Activated CD4-positive, alpha-beta memory T cell treated with anti-CD3 and anti-CD28 coated beads, Interleukin-2, amount 10 ng/mL, durations not matched to agents 7 days and 5 days (primary cell): Measurements from ENCODE around the gene PITRM1. TPM values are rescaled to one million over a fixed set of nuclear protein-coding genes. Genes with fewer than 3 reads are reported as not detected.
A peak's percentile ranks its signal among the peaks of the same experiment; 100 is the strongest.

ENCODE experiments used
- CTCF ChIA-PET: fragments of 350-600 bp; sonication (Branson Sonifier 250); formaldehyde crosslinking; loops from one replicate; lab custom pipeline; 2021; ENCODE audit warnings: antibody characterized with exemption, inconsistent platforms; lab: Charles Lee
- POLR2A ChIA-PET: fragments of 350-600 bp; sonication (Branson Sonifier 250); formaldehyde crosslinking; loops from one replicate; lab custom pipeline; 2021; ENCODE audit warnings: antibody characterized with exemption; lab: Charles Lee
- DNase-seq: peaks from one replicate; pipeline ENCODE4 v3.0.0-alpha.2; 2020
- H3K27ac Mint-ChIP-seq: one replicate; pipeline ENCODE4 v1.8.0; 2021; ENCODE audit warnings: mild to moderate bottlenecking, mixed read lengths
- H3K27me3 Mint-ChIP-seq: one replicate; pipeline ENCODE4 v1.8.0; 2021; ENCODE audit warnings: mixed read lengths
- H3K36me3 Mint-ChIP-seq: one replicate; pipeline ENCODE4 v1.8.0; 2021; ENCODE audit warnings: low read depth, mixed read lengths
- H3K4me1 Mint-ChIP-seq: one replicate; pipeline ENCODE4 v1.8.0; 2021; ENCODE audit warnings: mixed read lengths
- H3K4me3 Mint-ChIP-seq: one replicate; pipeline ENCODE4 v1.8.0; 2021; ENCODE audit warnings: mild to moderate bottlenecking, mixed read lengths
- H3K9me3 Mint-ChIP-seq: one replicate; pipeline ENCODE4 v1.8.0; 2021; ENCODE audit warnings: mixed read lengths
- total RNA-seq, 2 experiments: library from RNA; stranded (reverse); gene quantifications; one replicate each; pipeline ENCODE4 v1.2.3, GENCODE V29; 2021

The PITRM1 gene
- total RNA-seq, 2 experiments from 2014 or later = 53.7 to 56.7 TPM

DNA sequence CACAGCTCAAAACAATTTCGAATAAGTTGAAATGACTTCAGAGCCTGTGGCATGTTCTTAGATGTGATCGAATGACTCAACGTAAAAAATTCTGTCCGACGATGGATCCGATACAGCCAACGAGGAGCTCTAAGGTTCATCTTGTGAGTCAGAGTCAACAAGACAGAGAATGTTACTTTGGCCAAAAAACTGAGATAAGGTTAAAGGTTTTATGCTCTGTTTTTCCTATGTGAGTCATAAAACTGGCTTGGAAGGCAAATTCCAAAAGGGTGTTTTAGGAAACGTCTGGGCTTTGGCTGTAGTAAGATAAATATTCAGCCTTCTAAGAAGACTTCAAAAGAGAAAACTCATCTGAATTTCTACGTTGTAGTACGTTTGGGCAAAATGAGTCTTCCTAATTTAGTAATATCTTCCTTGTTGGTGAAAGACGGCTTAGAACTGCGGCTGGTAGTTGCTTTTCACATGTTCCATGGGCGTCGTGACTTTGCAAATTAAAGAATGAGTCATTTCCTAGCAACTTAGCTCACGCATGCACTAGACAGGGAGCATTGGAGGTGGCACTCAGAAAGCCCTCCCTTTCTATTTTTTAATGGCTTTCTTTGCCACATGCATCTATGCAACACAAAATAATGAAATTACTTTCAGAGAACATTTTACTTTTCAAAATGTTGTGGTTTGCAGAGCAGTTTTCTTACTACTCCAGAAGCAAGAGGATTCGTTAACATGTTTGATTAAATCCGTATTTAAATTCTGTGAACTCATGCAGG, 77.0 kb downstream of the PITRM1 start:
- DNase-seq = peak; percentile 73
- H3K4me3 Mint-ChIP-seq = peak overlapping the region; percentile 25
- CTCF ChIA-PET = interaction anchor here (0.9 to 1.4 kb wide), 6 partner anchors 15 to 689 kb away, joined by 3 to 5 read pairs (median 3); partner anchors contain the start of gene KLF6
- H3K27me3 Mint-ChIP-seq = no peaks in the 10 kb centered on the region
- peaks cover 65% of the 10 kb centered on the region for H3K36me3 Mint-ChIP-seq
- H3K27ac Mint-ChIP-seq = peak overlapping the region; percentile 89
- peaks cover 73% of the 10 kb centered on the region for H3K4me1 Mint-ChIP-seq
- H3K9me3 Mint-ChIP-seq = no peaks in the 10 kb centered on the region
- POLR2A ChIA-PET = interaction anchor here (0.7 to 3.0 kb wide), 11 partner anchors 16 to 690 kb away, joined by 3 to 32 read pairs (median 4); partner anchors contain the start of genes KLF6 and PITRM1

DNA sequence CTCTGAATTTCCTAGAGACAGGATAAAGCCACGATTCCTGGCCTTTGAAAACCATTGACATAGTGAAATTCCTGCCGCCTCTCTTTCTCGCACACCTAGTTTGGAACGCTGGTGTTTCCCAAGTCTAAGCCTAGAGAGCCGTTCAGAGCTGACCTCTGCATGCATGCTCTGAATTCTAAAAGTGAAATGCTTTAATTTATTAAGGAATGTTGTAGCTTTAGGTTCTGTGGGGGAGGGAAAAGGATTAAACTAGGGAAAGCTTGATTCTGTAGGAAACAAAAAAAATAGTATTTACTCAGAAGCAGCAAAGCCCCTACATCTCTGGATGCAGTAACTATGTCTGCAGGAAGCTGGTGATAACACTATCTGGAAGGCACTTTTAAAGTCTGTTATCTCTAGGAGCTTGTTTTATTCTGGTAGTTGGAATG, 78.0 kb downstream of the PITRM1 start:
- Mint-ChIP-seq H3K36me3 (peaks cover 59% of the 10 kb centered on the region), H3K4me3 (peak overlapping the region; percentile 25), H3K4me1 (peaks cover 80% of the 10 kb centered on the region), H3K27ac (peak overlapping the region; percentile 89), H3K27me3 (no peaks in the 10 kb centered on the region), H3K9me3 (no peaks in the 10 kb centered on the region)
- CTCF ChIA-PET = interaction anchor here (0.9 to 1.4 kb wide), 5 partner anchors 14 to 690 kb away, joined by 3 to 5 read pairs (median 3); partner anchors contain the start of gene KLF6
- POLR2A ChIA-PET = interaction anchor here (0.7 to 3.0 kb wide), 8 partner anchors 12 to 103 kb away, joined by 3 to 32 read pairs (median 4); partner anchors contain the start of gene PITRM1
- no peak for DNase-seq

DNA sequence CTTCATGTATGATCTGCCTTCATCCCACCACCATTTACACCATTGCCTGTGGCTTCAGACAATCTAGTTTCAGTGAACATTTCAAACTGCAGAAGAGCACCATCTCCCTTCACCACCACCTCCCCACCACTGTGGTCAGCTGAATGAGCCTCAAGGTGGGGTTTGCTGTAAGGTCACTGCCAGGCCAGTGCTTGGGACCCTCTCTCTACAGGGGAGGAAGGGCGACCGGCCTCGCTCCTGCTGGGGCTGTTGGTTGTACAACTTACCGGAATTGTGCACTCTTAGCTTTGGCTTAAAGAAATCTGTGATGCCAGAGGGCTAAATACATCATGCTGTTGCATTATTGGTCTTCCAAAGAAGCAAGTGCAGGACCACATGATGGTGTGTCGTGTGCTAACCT, 78.6 kb downstream of the PITRM1 start:
- Mint-ChIP-seq H3K36me3 (peaks cover 58% of the 10 kb centered on the region), H3K27ac (peak overlapping the region; percentile 89), H3K27me3 (no peaks in the 10 kb centered on the region), H3K9me3 (no peaks in the 10 kb centered on the region), H3K4me1 (peaks cover 82% of the 10 kb centered on the region), H3K4me3 (peak overlapping the region; percentile 41)
- CTCF ChIA-PET = no interaction called here
- no peak for DNase-seq
- POLR2A ChIA-PET = interaction anchor here (1.2 to 3.0 kb wide), 3 partner anchors 23 to 71 kb away, joined by 4 to 32 read pairs (median 15); no protein-coding TSS in a partner anchor

DNA sequence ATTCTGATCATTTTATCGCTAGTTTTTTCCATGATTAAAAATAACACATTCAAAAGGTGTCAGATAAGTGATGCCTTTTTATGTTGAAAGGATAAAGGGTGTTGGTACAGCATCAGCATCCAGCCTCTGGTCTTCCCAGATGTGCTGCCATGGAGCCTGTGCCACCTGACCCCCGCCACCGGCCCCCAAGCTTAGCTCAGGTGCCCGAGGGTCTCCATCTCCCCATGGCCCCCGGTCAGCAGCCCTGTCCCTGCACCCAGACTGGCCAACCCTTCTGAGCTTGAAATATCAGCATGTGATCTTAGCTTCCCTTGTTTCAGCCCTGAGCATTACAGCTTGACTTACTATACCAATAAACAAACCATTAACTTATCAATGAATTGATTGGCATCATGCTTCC, 80.7 kb downstream of the PITRM1 start:
- peaks cover 76% of the 10 kb centered on the region for H3K4me1 Mint-ChIP-seq
- H3K9me3 Mint-ChIP-seq = no peaks in the 10 kb centered on the region
- peaks cover 53% of the 10 kb centered on the region for H3K36me3 Mint-ChIP-seq
- POLR2A ChIA-PET = interaction anchor here (0.8 to 4.0 kb wide), 7 partner anchors 9 to 81 kb away, joined by 3 to 51 read pairs (median 5); partner anchors contain the start of genes PFKP and PITRM1
- H3K4me3 Mint-ChIP-seq = no peak overlapping the region
- CTCF ChIA-PET = interaction anchor here (0.6 to 2.2 kb wide), 6 partner anchors 22 to 555 kb away, joined by 3 to 6 read pairs (median 4); no protein-coding TSS in a partner anchor
- H3K27me3 Mint-ChIP-seq = no peaks in the 10 kb centered on the region
- H3K27ac Mint-ChIP-seq = peak overlapping the region; percentile 89
- DNase-seq = no peak

DNA sequence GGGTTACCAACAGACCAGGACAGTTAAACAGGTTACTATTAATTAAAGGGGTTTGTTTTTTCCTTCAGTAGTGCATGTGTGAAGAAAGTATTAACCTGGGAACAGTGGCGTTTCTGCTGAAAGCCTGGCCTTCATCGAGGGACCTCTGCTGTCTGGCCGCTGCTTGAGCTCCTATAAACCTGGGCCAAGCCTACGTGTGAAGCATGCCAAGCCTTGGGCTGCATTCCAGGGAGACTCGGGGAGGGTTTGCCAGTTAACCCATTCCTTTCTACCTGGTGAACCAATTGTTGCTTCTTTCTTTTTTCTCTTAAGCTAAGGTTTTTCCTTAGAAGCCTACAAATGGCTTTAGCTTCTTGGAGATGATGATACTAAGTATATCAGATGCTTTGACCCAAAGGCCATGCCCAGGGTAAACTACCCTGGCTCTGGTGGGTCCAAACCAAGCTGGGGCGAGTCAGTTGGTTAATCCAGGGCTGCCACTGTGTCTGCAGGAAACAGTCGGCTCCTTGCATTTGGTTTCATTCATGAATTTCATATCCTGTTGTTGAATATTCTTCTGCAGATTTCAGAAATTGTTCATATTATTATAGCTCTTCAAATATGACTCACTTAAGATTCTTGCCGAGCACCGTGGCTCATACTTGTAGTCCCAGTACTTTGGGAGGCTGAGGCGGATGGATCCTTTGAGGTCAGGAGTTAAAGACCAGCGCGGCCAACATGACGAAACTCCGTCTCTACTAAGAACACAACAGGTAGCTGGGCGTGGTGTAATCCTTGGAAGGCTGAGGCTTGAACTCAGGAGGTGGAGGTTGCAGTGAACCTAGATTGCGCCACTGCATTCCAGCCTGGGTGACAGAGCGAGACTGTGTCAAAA, 81.4 kb downstream of the PITRM1 start:
- Mint-ChIP-seq H3K27ac (peak overlapping the region; percentile 89), H3K4me3 (peak overlapping the region; percentile 34), H3K9me3 (no peaks in the 10 kb centered on the region), H3K36me3 (peaks cover 59% of the 10 kb centered on the region), H3K27me3 (no peaks in the 10 kb centered on the region), H3K4me1 (peaks cover 77% of the 10 kb centered on the region)
- DNase-seq = peak; percentile 75
- POLR2A ChIA-PET = interaction anchor here (0.8 to 4.0 kb wide), 8 partner anchors 10 to 1981 kb away, joined by 3 to 51 read pairs (median 5); partner anchors contain the start of genes PFKP and PITRM1
- CTCF ChIA-PET = interaction anchor here (0.6 to 2.2 kb wide), 7 partner anchors 10 to 554 kb away, joined by 3 to 6 read pairs (median 4); no protein-coding TSS in a partner anchor

DNA sequence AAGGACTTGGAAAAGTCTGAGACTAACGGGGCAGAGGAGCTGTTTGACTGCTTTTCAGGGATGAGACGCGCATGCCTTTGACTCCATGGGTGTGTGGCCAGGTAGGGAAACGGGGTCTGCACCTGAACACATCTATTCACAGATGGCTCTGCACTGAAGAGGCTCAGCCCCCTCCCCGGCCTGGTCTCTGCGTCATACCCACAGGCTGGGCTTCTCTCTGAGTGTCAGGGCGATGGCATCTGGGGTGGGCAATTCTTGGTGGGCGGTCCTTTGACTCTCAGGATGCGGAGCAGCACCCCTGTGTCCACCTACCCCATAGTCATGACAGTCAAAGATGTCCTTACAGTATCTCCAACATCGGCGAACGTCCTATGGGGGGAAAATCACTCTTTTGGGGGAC, 82.2 kb downstream of the PITRM1 start:
- H3K27me3 Mint-ChIP-seq = no peaks in the 10 kb centered on the region
- ChIA-PET CTCF (interaction anchor here (1.0 to 2.2 kb wide), 5 partner anchors 9 to 31 kb away, joined by 3 to 6 read pairs (median 4); no protein-coding TSS in a partner anchor), POLR2A (interaction anchor here (1.2 to 4.0 kb wide), 6 partner anchors 11 to 1980 kb away, joined by 4 to 51 read pairs (median 6); partner anchors contain the start of genes PFKP and PITRM1)
- H3K27ac Mint-ChIP-seq = peak overlapping the region; percentile 89
- H3K4me3 Mint-ChIP-seq = no peak overlapping the region
- H3K9me3 Mint-ChIP-seq = no peaks in the 10 kb centered on the region
- peaks cover 70% of the 10 kb centered on the region for H3K4me1 Mint-ChIP-seq
- peaks cover 59% of the 10 kb centered on the region for H3K36me3 Mint-ChIP-seq
- no peak for DNase-seq

Other genes with a start within 250 kb of the PITRM1 start
- 100 to 1,000 TPM; 214 to 215 TPM for gene PFKP, start 105.2 kb downstream of the PITRM1 start, total RNA-seq